Caco-2 (cell line): Measurements from ENCODE around the gene OR56A5. TPM values are rescaled to one million over a fixed set of nuclear protein-coding genes. Genes with fewer than 3 reads are reported as not detected.

Source experiments
- BruUV-seq: library from RNA; stranded (reverse); fragments of 400-500 nt; replicated peaks from 2 replicates; lab custom pipeline; 2021; lab: Mats Ljungman, UMichigan
- CTCF ChIA-PET: fragments of 300-600 bp; sonication (Branson Sonifier 250); formaldehyde crosslinking; loops from one replicate; lab custom pipeline; 2022; ENCODE audit warnings: antibody characterized with exemption; lab: Charles Lee
- POLR2A ChIA-PET: fragments of 300-600 bp; sonication (Branson Sonifier 250); formaldehyde crosslinking; loops from one replicate; lab custom pipeline; 2022; ENCODE audit warnings: antibody characterized with exemption; lab: Charles Lee
- DNase-seq, 2 experiments: peaks; one replicate each; pipeline versions ENCODE4 v3.0.0 to v3.0.0-alpha.2; 2020 to 2022
- H3K27me3 ChIP-seq: replicated peaks from 2 replicates; pipeline ENCODE4 v1.6.0; 2011; ENCODE audit warnings: low read length; ENCODE audit not compliant: control insufficient read depth, insufficient read depth
- H3K36me3 ChIP-seq: 2 replicates; pipeline ENCODE4 v1.5.1; 2011; ENCODE audit warnings: low read length; ENCODE audit not compliant: control insufficient read depth, insufficient read depth
- H3K4me1 ChIP-seq: fragments of 250-450 bp; sonication (Bioruptor Pico); 2 replicates; pipeline ENCODE4 v1.5.1; 2020; ENCODE audit warnings: mild to moderate bottlenecking
- H3K4me3 ChIP-seq: 2 replicates; pipeline ENCODE4 v1.5.1; 2011; ENCODE audit warnings: low read depth, mild to moderate bottlenecking, control low read depth, low read length
- H3K9me3 ChIP-seq: fragments of 250-450 bp; sonication (Bioruptor Pico); 2 replicates; pipeline ENCODE4 v1.5.1; 2020; ENCODE audit warnings: mild to moderate bottlenecking, moderate library complexity
- H3K27ac Mint-ChIP-seq: one replicate; pipeline ENCODE4 v1.8.0; 2022; ENCODE audit warnings: mixed read lengths; ENCODE audit not compliant: unreplicated experiment
- H3K27me3 Mint-ChIP-seq: one replicate; pipeline ENCODE4 v1.8.0; 2022; ENCODE audit warnings: mixed read lengths; ENCODE audit not compliant: insufficient read depth, unreplicated experiment
- H3K36me3 Mint-ChIP-seq: one replicate; pipeline ENCODE4 v1.8.0; 2022; ENCODE audit warnings: mild to moderate bottlenecking, mixed read lengths; ENCODE audit not compliant: insufficient read depth, unreplicated experiment
- H3K4me1 Mint-ChIP-seq: one replicate; pipeline ENCODE4 v1.8.0; 2022; ENCODE audit warnings: low read depth, mixed read lengths; ENCODE audit not compliant: unreplicated experiment
- H3K4me3 Mint-ChIP-seq: one replicate; pipeline ENCODE4 v1.8.0; 2022; ENCODE audit warnings: mild to moderate bottlenecking, moderate library complexity, mixed read lengths; ENCODE audit not compliant: unreplicated experiment
- H3K9me3 Mint-ChIP-seq: one replicate; pipeline ENCODE4 v1.8.0; 2022; ENCODE audit warnings: mixed read lengths; ENCODE audit not compliant: unreplicated experiment
- CTCF ChIP-seq, 2 experiments: fragments of 200-600 bp in 1 of 2; IDR thresholded peaks; 1 replicate in 1 of 2; 2 replicates in 1 of 2; pipeline versions ENCODE4 v1.5.1 to v1.8.0; 2011 to 2022; ENCODE audit warnings: antibody characterized with exemption in 1 of 2, control low read depth in 1 of 2, inconsistent platforms in 1 of 2, low read depth in 1 of 2, low read length in 1 of 2, mild to moderate bottlenecking in 1 of 2, moderate library complexity in 1 of 2; ENCODE audit not compliant: insufficient read depth in 1 of 2, severe bottlenecking in 1 of 2, unreplicated experiment in 1 of 2
- intact Hi-C: fragments of 100-400 bp; cut with micrococcal nuclease; formaldehyde crosslinking; loops from one replicate; pipeline ENCODE4 v1.10.0; 2022; ENCODE audit not compliant: unreplicated experiment
- total RNA-seq: library from RNA; stranded (reverse); gene quantifications from 2 replicates; pipeline ENCODE4 v1.2.3, GENCODE V29; 2022

The OR56A5 gene
- total RNA-seq, 1 experiment from 2014 or later: not detected

DNA sequence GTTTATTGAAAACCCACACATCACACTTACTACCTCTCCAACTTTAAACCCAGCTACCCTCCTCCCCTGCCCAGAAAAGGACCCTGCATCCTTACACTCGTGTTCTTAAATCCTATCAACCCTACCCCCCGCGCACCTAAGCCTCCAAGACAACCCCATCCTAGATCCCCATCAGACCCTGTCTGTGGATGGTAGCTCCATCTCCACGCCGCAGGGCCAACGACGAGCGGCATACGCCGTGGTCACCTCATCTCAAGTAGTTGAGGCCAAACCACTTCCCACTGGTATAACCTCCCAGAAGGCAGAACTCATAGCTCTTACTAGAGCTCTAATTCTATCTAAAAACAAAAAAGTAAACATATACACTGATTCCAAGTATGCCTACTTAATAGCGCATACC is 35.6 kb downstream of the OR56A5 start:
- Mint-ChIP-seq H3K9me3 (peaks cover 51% of the 10 kb centered on the region), H3K4me3 (no peak overlapping the region), H3K36me3 (no peaks in the 10 kb centered on the region), H3K4me1 (no peaks in the 10 kb centered on the region), H3K27ac (no peak overlapping the region), H3K27me3 (peaks cover 5% of the 10 kb centered on the region)
- ChIA-PET CTCF (no interaction called here), POLR2A (no interaction called here)
- Histone ChIP-seq H3K27me3 (no peaks in the 10 kb centered on the region), H3K36me3 (no peaks in the 10 kb centered on the region), H3K4me1 (no peaks in the 10 kb centered on the region), H3K9me3 (no peaks in the 10 kb centered on the region), H3K4me3 (no peak overlapping the region)
- no TSS peak for BruUV-seq
- DNase-seq: no peak
- intact Hi-C loops: no loop called here
- TF ChIP-seq CTCF (IDR thresholded peaks at IDR 0.05; ENCODE audit: insufficient read depth in 1 of 2, low read depth in 1 of 2, low read length in 1 of 2, severe bottlenecking in 1 of 2, unreplicated experiment in 1 of 2): no peak

GRCh38 chr11:5931061-5931460 is 37.2 kb downstream of the OR56A5 start:
- no peak for DNase-seq
- H3K4me1 Mint-ChIP-seq: no peaks in the 10 kb centered on the region
- H3K27me3 Mint-ChIP-seq: peaks cover 5% of the 10 kb centered on the region
- no peaks in the 10 kb centered on the region for H3K36me3 Mint-ChIP-seq
- H3K9me3 Mint-ChIP-seq: peaks cover 45% of the 10 kb centered on the region
- no peak overlapping the region for H3K27ac Mint-ChIP-seq
- no peaks in the 10 kb centered on the region for H3K4me1 ChIP-seq
- POLR2A ChIA-PET: no interaction called here
- no peaks in the 10 kb centered on the region for H3K9me3 ChIP-seq
- H3K4me3 Mint-ChIP-seq: no peak overlapping the region
- no peaks in the 10 kb centered on the region for H3K27me3 ChIP-seq
- TF ChIP-seq CTCF (IDR thresholded peaks at IDR 0.05; ENCODE audit: insufficient read depth in 1 of 2, low read depth in 1 of 2, low read length in 1 of 2, severe bottlenecking in 1 of 2, unreplicated experiment in 1 of 2): no peak
- no peaks in the 10 kb centered on the region for H3K36me3 ChIP-seq
- CTCF ChIA-PET: no interaction called here
- intact Hi-C loops: no loop called here
- BruUV-seq: no TSS peak
- H3K4me3 ChIP-seq: no peak overlapping the region

DNA sequence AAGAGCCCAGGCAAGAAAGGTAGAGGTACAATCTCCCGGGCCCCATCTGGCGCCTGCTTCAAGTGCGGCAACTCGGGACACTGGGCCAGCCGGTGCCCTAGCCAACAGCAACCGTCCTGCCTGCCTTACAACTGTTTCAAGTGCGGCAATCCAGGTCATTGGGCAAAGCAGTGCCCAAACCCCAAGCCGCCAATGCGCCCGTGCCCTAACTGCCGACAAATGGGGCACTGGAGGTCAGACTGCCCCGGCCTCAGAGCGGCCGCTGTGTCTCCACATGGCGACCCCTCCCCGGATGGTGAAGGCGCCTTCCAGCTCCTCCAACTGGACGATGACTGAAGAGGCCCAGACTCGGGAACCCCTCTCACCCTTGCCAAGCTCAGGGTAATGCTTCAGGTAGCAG is 37.7 kb downstream of the OR56A5 start:
- CTCF ChIA-PET: interaction anchor here (0.6 kb wide), 1 partner anchor 1094 kb away, joined by 7 read pairs; no protein-coding TSS in a partner anchor
- DNase-seq: no peak
- TF ChIP-seq CTCF (IDR thresholded peaks at IDR 0.05; ENCODE audit: insufficient read depth in 1 of 2, low read depth in 1 of 2, low read length in 1 of 2, severe bottlenecking in 1 of 2, unreplicated experiment in 1 of 2): no peak
- Histone ChIP-seq H3K4me1 (no peaks in the 10 kb centered on the region), H3K4me3 (no peak overlapping the region), H3K27me3 (no peaks in the 10 kb centered on the region), H3K9me3 (no peaks in the 10 kb centered on the region), H3K36me3 (no peaks in the 10 kb centered on the region)
- Mint-ChIP-seq H3K4me1 (no peaks in the 10 kb centered on the region), H3K27ac (no peak overlapping the region), H3K9me3 (peaks cover 45% of the 10 kb centered on the region), H3K27me3 (peaks cover 5% of the 10 kb centered on the region), H3K36me3 (no peaks in the 10 kb centered on the region), H3K4me3 (no peak overlapping the region)
- POLR2A ChIA-PET: no interaction called here
- no TSS peak for BruUV-seq
- intact Hi-C loops: no loop called here
